ENCODE measurements around the gene RAB3D. TPM values are rescaled to one million over a fixed set of nuclear protein-coding genes. Genes with fewer than 3 reads are reported as not detected.

Gene RAB3D
- total RNA-seq, 2 donors from 2014 or later: 47.1 to 51.6 TPM

DNA sequence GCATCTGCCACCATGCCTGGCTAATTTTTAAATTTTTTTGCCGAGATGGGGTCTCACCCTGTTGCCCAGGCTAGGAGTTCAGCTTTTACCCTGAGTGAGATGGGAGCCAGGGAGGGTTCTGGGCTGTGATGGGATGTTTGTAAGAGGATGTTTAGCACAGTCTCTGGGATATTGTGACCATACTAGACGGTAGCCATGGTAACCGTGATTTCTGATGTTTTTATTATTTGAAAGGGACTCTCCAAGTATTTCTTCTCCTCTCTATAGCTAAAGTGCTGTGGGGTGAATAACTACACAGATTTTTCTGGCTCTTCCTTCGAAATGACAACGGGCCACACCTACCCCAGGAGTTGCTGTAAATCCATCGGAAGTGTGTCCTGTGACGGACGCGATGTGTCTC, 33.1 kb downstream of the RAB3D start:
- Histone ChIP-seq H3K27ac (no peak overlapping the region), H3K36me3 (replicated peaks in 1 of 2; ENCODE audit: insufficient read depth in 1 of 2, low read depth in 2 of 2) (no peaks in the 10 kb centered on the region), H3K4me3 (no peak overlapping the region), H3K27me3 (no peaks in the 10 kb centered on the region), H3K4me1 (no peaks in the 10 kb centered on the region), H3K9me3 (no peaks in the 10 kb centered on the region)
- TF ChIP-seq POLR2A (IDR thresholded peaks at IDR 0.05): no peak
- TF ChIP-seq, protein P1, sequence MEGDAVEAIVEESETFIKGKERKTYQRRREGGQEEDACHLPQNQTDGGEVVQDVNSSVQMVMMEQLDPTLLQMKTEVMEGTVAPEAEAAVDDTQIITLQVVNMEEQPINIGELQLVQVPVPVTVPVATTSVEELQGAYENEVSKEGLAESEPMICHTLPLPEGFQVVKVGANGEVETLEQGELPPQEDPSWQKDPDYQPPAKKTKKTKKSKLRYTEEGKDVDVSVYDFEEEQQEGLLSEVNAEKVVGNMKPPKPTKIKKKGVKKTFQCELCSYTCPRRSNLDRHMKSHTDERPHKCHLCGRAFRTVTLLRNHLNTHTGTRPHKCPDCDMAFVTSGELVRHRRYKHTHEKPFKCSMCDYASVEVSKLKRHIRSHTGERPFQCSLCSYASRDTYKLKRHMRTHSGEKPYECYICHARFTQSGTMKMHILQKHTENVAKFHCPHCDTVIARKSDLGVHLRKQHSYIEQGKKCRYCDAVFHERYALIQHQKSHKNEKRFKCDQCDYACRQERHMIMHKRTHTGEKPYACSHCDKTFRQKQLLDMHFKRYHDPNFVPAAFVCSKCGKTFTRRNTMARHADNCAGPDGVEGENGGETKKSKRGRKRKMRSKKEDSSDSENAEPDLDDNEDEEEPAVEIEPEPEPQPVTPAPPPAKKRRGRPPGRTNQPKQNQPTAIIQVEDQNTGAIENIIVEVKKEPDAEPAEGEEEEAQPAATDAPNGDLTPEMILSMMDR (IDR thresholded peaks at IDR 0.05): no peak
- DNase-seq: no peak
- intact Hi-C loops (cut with DNase I): no loop called here
- no peak for ATAC-seq
- 72 to 75% methylated on average over 9 of the region's 9 CpGs for WGBS, 2 donors

- ATAC-seq (no peak), DNase-seq (no peak)
- H3K36me3 ChIP-seq (replicated peaks in 1 of 2; ENCODE audit: insufficient read depth in 1 of 2, low read depth in 2 of 2): no peaks in the 10 kb centered on the region
- no peaks in the 10 kb centered on the region for H3K4me1 ChIP-seq
- TF ChIP-seq POLR2A (IDR thresholded peaks at IDR 0.05): no peak
- TF ChIP-seq, protein P1 (IDR thresholded peaks at IDR 0.05): no peak
- 90 to 92% methylated on average over 5 of the region's 5 CpGs for WGBS, 2 donors
- H3K9me3 ChIP-seq: no peaks in the 10 kb centered on the region
- intact Hi-C loops (cut with DNase I): no loop called here
- H3K27ac ChIP-seq: no peak overlapping the region
- no peak overlapping the region for H3K4me3 ChIP-seq
- no peaks in the 10 kb centered on the region for H3K27me3 ChIP-seq
These were observed 34.5 kb downstream of the RAB3D start for GRCh38 chr19:11304936-11305335.

DNA sequence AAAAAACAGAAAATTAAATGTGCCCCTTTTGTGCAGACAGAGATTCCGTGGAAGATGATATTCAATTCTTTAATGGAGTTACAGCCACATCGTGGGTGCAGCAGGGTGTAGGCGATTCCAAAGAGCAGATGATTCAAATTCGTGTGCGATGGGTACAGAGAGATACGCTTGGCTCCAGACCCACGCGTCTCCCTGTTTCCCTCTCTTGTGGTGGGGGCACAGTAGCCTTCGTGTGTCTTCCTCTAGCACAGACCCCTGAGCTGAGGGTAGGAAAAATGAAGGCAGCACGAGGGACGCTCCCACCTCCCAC, 38.7 kb downstream of the RAB3D start:
- Histone ChIP-seq H3K27ac (no peak overlapping the region), H3K36me3 (replicated peaks in 1 of 2; ENCODE audit: insufficient read depth in 1 of 2, low read depth in 2 of 2) (no peaks in the 10 kb centered on the region), H3K27me3 (no peaks in the 10 kb centered on the region), H3K4me3 (no peak overlapping the region), H3K9me3 (no peaks in the 10 kb centered on the region), H3K4me1 (no peaks in the 10 kb centered on the region)
- DNase-seq (no peak), ATAC-seq (no peak)
- WGBS, 2 donors: 77 to 81% methylated on average over 11 of the region's 11 CpGs
- no peak for TF ChIP-seq POLR2A (IDR thresholded peaks at IDR 0.05)
- TF ChIP-seq, protein P1 (IDR thresholded peaks at IDR 0.05): no peak
- intact Hi-C loops (cut with DNase I): no loop called here

- WGBS, 2 donors: 71 to 74% methylated on average over 8 of the region's 8 CpGs
- intact Hi-C loops (cut with DNase I): loop anchor here (10.0 kb wide), 2 partner anchors 185 to 285 kb away; partner anchors contain the start of gene ELAVL3
These were observed 39.3 kb downstream of the RAB3D start for GRCh38 chr19:11299946-11300810.

More at GRCh38 chr19:11299946-11300810, 39.3 kb downstream of the RAB3D start:
- no peaks in the 10 kb centered on the region for H3K27me3 ChIP-seq
- no peaks in the 10 kb centered on the region for H3K4me1 ChIP-seq
- ATAC-seq (no peak), DNase-seq (no peak)
- H3K4me3 ChIP-seq: no peak overlapping the region
- H3K36me3 ChIP-seq (replicated peaks in 1 of 2; ENCODE audit: insufficient read depth in 1 of 2, low read depth in 2 of 2): no peaks in the 10 kb centered on the region
- no peaks in the 10 kb centered on the region for H3K9me3 ChIP-seq
- TF ChIP-seq POLR2A (IDR thresholded peaks at IDR 0.05): no peak
- TF ChIP-seq, protein P1 (IDR thresholded peaks at IDR 0.05): no peak
- H3K27ac ChIP-seq: no peak overlapping the region

Measured in body of pancreas (tissue), 4 donors.